ENCODE measurements around the gene NIPBL.
"Not testable (repeated sequence)": the region's sequence is repeated elsewhere in the genome, so short reads cannot be mapped to it uniquely, and the experiment has no call there.

Gene NIPBL

GRCh38 chr5:36879274-36880033 lies 2.9 kb downstream of the NIPBL start:
- DNase-seq (ENCODE audit: low read depth in 2 of 2): no peak

GRCh38 chr5:36880761-36881160 lies 4.2 kb downstream of the NIPBL start:
- no peak for DNase-seq (ENCODE audit: low read depth in 2 of 2)

GRCh38 chr5:36881304-36881703 lies 4.7 kb downstream of the NIPBL start:
- no peak for DNase-seq (ENCODE audit: low read depth in 2 of 2)

- no peak for DNase-seq (ENCODE audit: low read depth in 2 of 2)
These were observed 5.2 kb downstream of the NIPBL start for GRCh38 chr5:36881807-36882206.

GRCh38 chr5:36882250-36882649 lies 5.7 kb downstream of the NIPBL start:
- no peak for DNase-seq (ENCODE audit: low read depth in 2 of 2)

- DNase-seq (ENCODE audit: low read depth in 2 of 2): no peak
These were observed 7.4 kb downstream of the NIPBL start for GRCh38 chr5:36883894-36884462.

- no peak for DNase-seq (ENCODE audit: low read depth in 2 of 2)
These were observed 8.6 kb downstream of the NIPBL start for GRCh38 chr5:36885149-36885548.

GRCh38 chr5:36885566-36886485 lies 9.3 kb downstream of the NIPBL start:
- DNase-seq (ENCODE audit: low read depth in 2 of 2): no peak

GRCh38 chr5:36886791-36887190 lies 10.2 kb downstream of the NIPBL start:
- no peak for DNase-seq (ENCODE audit: low read depth in 2 of 2)

GRCh38 chr5:36887532-36887931 lies 11.0 kb downstream of the NIPBL start:
- DNase-seq (ENCODE audit: low read depth in 2 of 2): no peak

- no peak for DNase-seq (ENCODE audit: low read depth in 2 of 2)
These were observed 11.7 kb downstream of the NIPBL start for GRCh38 chr5:36888303-36888702.

GRCh38 chr5:36889264-36889663 lies 12.7 kb downstream of the NIPBL start:
- no peak for DNase-seq (ENCODE audit: low read depth in 2 of 2)

- no peak for DNase-seq (ENCODE audit: low read depth in 2 of 2)
These were observed 14.7 kb downstream of the NIPBL start for GRCh38 chr5:36891266-36891665.

GRCh38 chr5:36892085-36892830 lies 15.7 kb downstream of the NIPBL start:
- DNase-seq (ENCODE audit: low read depth in 2 of 2): not testable (repeated sequence)

GRCh38 chr5:36894954-36895353 lies 18.4 kb downstream of the NIPBL start:
- DNase-seq (ENCODE audit: low read depth in 2 of 2): no peak

- DNase-seq (ENCODE audit: low read depth in 2 of 2): no peak
These were observed 19.9 kb downstream of the NIPBL start for GRCh38 chr5:36896476-36896875.

GRCh38 chr5:36897616-36898015 lies 21.0 kb downstream of the NIPBL start:
- DNase-seq (ENCODE audit: low read depth in 2 of 2): no peak

GRCh38 chr5:36899860-36900259 lies 23.3 kb downstream of the NIPBL start:
- no peak for DNase-seq (ENCODE audit: low read depth in 2 of 2)

- no peak for DNase-seq (ENCODE audit: low read depth in 2 of 2)
These were observed 23.7 kb downstream of the NIPBL start for GRCh38 chr5:36900283-36900682.

- DNase-seq (ENCODE audit: low read depth in 2 of 2): not testable (repeated sequence)
These were observed 24.5 kb downstream of the NIPBL start for GRCh38 chr5:36901077-36901476.

- DNase-seq (ENCODE audit: low read depth in 2 of 2): no peak
These were observed 25.3 kb downstream of the NIPBL start for GRCh38 chr5:36901856-36902255.

- no peak for DNase-seq (ENCODE audit: low read depth in 2 of 2)
These were observed 25.8 kb downstream of the NIPBL start for GRCh38 chr5:36902353-36902752.

Measured in stimulated activated CD8-positive, alpha-beta memory T cell treated with anti-CD3 and anti-CD28 coated beads, Interleukin-7, amount 100 ng/mL, for 4 hours (primary cell).